Posterior vena cava (tissue), 2 donors: ENCODE measurements around the gene IL34. TPM values are rescaled to one million over a fixed set of nuclear protein-coding genes. Genes with fewer than 3 reads are reported as not detected.

Experiments
- DNase-seq: peaks from one replicate; pipeline ENCODE4 v3.0.0-alpha.2; 2020; ENCODE audit warnings: low spot score
- intact Hi-C, 2 donors: fragments of 100-400 bp; cut with DNase I; formaldehyde crosslinking; loops; one replicate each; pipeline versions ENCODE4 v1.14.1 to v1.14.2; 2022 to 2023
- total RNA-seq, 2 donors: library from RNA; stranded (reverse); fragmentation: NEBNext Ultra II Directional; extraction: Animal tissue kit (Norgen Biotek cat#: 25700); gene quantifications; one replicate each; pipeline ENCODE4 v1.2.1, GENCODE V29; 2021
- donor health status: DM: yes; HTN: yes; CAD: no.
- donor health status: DM: yes; HTN: yes; CAD: no.

IL34 gene
- total RNA-seq, 2 donors from 2014 or later: 4.0 to 4.3 TPM

DNA sequence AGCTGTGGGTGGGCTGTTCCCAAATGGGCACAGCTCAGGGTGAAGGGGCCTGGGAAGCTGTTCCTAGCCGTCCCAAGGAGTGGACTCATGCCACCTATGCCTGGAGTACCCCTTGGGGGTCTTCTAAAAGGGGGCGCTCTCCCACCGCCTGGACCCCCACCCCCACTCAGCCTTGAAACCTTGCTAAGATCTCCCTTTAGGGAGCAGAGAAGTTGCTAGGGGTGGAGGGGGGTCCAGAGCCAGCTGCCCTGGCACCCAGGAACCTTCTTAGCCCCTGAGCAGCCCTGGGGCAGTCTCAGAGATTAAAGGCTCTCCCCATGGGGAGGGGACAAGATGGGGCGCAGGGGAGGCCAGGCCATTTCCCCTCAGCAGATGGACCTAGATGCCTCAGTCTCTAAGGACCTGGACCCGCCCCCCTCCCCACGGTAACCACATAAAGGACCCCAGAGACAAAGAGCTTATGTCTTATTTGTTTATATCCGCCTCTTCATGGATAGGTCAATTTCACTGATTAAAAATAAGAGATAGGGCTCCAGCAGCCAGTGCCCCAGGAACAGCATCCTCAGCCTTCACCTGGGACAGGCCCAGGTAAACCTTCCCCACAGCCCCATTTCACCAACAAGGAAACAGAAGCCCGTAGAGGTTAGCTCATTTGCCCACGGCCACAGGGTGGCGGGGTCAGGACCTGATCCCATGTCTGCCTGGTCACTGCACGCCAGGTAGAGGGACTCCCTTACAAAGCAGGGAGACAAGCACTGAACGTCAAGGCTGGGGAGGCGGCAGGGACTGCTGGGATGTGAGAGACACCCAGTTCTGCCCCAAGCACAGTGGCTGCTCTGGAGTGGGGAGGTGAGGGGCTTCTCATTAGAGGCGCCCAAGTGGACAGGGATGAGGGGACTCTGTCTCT, 36.1 kb downstream of the IL34 start:
- DNase-seq: no peak
- intact Hi-C loops: loop anchor here (5.0 kb wide), 4 partner anchors 55 to 90 kb away; no protein-coding TSS in a partner anchor

DNA sequence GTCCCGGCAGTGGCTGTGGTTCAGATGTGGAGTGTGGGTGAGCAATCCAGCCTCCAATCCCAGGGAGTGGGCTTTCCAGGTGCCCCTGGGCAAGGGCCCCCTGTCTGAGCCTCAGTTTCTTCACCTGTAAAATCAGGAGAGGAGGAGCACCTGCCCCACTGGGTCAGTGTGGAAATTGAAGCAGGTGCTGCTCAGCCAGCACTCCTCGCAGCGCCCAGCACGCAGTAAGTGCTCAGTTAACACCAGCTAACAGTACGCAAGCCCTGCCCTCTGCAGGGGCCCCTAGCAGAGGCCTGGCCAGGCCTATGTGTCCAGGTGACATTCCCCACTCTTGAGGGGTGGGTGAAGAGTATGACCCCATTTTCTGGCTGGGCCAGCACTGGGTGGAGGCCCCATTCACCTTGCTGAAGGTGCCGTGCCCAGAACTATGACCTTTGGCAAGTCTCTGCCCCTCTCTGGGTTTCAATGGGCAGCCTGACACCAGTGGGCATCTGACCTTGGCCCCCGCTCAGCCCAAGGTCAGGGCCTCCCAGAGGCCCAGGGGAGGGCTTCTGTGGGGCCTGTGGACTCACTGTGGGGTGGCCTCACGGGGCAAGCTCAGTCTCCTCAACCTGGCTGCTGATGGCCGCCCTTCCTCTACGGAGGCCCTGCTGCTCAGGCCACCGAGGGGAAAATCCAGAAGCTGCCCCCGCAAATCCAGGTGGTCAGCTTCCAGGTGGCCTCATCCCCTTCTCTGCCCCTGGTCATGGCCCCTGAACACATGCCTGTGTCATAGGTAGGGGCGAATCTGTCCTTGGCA, 37.0 kb downstream of the IL34 start:
- intact Hi-C loops: loop anchor here (5.0 kb wide), 4 partner anchors 54 to 89 kb away; no protein-coding TSS in a partner anchor
- no peak for DNase-seq

DNA sequence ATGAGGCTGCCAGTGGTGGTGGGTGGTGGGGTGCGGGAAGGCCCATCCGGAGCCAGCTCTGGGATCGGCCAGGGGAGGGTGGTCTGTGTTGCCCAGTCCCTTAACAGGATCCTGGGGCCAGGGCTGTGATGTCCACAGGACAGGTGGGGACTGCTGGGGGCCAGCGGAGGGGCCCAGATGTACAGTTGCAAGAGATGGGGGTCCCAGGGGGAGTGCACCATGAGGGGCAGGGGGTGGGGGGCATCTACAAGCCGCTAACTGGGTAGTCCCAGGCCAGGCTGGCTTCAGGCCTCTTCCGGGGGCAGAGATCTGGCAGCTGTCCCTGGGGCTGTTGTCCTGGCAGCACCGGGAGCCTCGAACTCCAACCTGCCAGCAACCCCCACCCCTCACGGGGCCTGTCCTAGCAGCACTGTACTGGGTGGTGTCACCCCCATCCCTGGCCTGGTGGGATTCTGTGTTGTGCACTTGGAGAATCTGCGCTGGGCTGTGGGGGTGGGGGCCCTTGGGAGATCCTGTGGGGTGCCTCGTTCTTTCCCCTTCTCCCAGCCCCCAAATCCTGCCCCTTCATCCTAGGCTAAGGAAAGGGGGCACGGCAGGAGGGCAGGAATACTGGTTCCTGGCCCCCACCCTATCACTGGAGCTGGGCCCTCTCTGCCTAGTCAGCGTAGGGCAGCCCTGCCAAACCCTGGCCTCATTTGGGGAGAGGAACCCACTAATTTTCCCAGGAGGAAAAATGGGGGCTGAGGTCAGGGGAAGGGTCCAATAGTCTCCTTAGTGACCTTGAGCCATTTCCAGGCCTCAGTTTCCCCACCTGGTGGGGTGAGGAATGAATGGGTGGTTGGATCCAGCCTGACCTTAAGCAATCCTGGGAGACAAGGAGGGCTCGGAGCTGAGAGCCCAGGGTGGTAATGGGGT, 38.0 kb downstream of the IL34 start:
- DNase-seq: no peak
- intact Hi-C loops: loop anchor here (5.0 kb wide), 4 partner anchors 53 to 88 kb away; no protein-coding TSS in a partner anchor

- DNase-seq: no peak
Observed at GRCh38 chr16:70685061-70685937, 38.9 kb downstream of the IL34 start.

DNA sequence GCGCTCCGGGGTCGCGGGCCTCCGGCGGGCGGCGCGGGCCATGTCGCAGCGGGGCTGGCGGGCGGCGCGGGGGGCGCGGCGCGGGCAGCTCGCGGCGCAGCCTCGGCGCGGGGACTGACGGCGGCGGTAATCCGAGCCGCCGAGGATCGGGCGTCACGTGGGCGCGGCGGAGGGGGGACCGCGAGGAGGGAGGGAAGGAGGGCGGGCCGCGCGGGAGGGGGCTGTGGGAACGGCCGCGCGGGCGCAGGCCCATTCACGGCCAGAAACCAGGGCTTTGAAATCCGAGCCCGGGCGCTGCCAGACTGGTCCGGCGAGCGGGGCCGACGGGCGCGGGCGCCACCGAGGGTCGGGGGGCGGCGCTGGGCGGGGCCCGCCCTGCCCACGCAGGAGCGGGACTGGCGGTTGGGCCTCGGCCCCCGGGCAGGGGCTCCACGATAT, 39.6 kb downstream of the IL34 start, which contains the start of gene MTSS2:
Gene MTSS2, minus strand, starts transcription at position 116 of the 438 bp plus-strand sequence. CDS start 262 bp downstream, outside the sequence.
- intact Hi-C loops: no loop called here
- DNase-seq: peak; percentile 94

More at GRCh38 chr16:70685061-70685937, 38.9 kb downstream of the IL34 start:
- intact Hi-C loops: no loop called here

GRCh38 chr16:70686376-70687101, 40.2 kb downstream of the IL34 start:
- intact Hi-C loops: no loop called here
- no peak for DNase-seq

DNA sequence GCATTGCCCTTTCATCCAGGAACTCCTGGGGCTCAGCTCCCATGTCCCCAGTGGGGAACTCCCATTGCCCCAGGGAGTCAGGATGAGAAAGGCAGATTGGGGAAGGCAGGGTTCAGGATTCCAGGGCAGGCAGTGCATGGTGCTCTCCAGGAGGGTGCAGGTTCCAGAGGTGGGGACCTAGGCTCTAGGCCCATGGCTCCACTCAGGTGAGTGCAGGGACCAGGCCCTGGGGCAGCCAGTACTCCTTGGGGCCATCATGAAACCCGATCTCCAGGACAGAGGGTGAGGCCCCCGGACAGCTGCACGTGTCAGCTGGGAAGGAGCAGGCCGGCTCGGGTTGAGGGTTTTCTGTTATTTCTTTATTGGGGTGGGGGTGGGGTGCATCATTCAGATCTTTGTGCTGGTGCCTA, 40.7 kb downstream of the IL34 start:
- no peak for DNase-seq
- intact Hi-C loops: no loop called here

GRCh38 chr16:70687671-70688245, 41.4 kb downstream of the IL34 start:
- DNase-seq: no peak
- intact Hi-C loops: no loop called here

DNA sequence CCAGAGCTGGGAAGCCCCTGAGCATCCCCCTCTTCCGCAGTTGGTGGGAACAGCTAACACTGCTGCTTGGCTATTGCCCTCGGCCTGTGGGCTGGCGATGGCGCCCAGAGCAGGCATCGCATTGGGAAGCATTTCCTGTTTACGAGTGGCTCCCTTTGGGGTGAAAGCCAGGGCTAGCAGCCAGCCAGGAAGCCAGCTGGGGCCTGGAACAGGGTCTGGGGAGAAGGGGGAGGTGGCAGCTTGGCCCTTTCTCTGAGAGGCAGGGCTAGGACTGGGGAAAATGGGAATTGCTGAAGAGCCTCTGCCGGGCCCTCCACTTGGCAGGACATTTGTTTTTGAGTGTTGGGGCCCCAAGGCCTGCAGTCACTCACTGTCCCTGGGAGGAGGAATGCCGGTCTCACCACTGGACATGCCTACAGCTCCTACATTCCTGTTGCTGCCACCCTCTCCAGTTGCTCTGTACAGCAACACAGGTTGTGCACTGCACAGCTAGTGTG, 41.9 kb downstream of the IL34 start:
- intact Hi-C loops: no loop called here
- DNase-seq: no peak

GRCh38 chr16:70689035-70689969, 42.9 kb downstream of the IL34 start:
- DNase-seq: no peak
- intact Hi-C loops: no loop called here

DNA sequence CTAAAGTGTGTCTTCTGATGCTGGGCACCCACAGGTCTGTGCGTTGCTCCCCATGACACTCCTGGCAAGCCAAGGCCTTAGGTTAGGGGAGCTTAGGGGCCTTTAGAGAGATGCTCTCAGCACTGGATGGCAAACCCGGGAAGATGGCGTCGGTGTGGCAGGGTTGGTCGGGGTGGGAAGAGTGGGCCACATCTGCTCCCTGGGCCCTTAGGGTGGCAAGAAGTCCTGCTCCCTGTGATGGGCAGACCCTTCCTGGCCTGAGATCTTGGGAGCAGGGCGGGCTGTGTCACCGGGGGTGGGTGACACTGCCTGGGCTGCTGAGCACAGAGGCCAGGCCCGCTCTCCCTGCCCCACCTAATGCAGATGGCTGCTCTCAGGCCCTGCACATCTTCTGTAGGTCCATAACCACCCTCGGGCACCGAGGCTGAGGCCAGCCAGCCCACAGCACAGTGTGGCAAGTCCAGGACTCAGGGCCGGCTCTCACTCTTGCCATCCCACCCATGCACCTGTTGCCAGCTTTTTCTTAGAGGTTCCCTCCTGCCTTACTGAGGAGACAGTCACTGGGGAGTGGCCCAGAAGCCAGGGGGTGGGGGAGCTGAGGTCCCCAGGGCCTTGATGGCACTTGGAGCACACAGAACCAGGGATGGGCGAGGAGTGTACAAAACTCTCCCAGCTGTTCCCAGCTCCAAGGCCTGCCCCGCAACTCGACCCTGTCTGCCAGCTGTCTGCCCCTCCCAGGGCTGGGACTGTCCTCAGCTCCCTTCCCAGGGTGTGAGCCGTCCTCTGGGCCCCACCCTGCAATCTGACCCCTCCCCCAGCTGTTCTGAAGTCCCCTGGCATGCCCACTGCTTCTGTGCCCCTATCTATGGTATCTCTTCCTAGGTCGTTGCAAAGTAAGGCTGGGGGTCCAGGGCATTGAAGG, 43.9 kb downstream of the IL34 start:
- intact Hi-C loops: no loop called here
- DNase-seq: no peak

GRCh38 chr16:70691223-70692129, 45.1 kb downstream of the IL34 start:
- DNase-seq: peak; percentile 97
- intact Hi-C loops: no loop called here

- intact Hi-C loops: no loop called here
- no peak for DNase-seq
Observed at GRCh38 chr16:70692130-70692872, 45.9 kb downstream of the IL34 start.
